DND-41 (cell line): Measurements from ENCODE around the gene GFOD2.

Source experiments
- CTCF ChIP-seq: IDR thresholded peaks from 2 replicates; pipeline ENCODE4 v1.5.1; 2012; ENCODE audit warnings: borderline replicate concordance, low read length, moderate library complexity, mild to moderate bottlenecking; ENCODE audit not compliant: poor library complexity, severe bottlenecking; ENCODE audit errors: extremely low read depth
- EZH2 ChIP-seq: IDR thresholded peaks from 3 replicates; pipeline ENCODE4 v1.6.1; 2012; ENCODE audit warnings: borderline replicate concordance, low read depth, mild to moderate bottlenecking, moderate library complexity, low read length, inconsistent platforms; ENCODE audit not compliant: severe bottlenecking

GRCh38 chr16:67661101-67661761, 57.9 kb downstream of the GFOD2 start:
- TF ChIP-seq CTCF (no peak), EZH2 (no peak)
